Globus pallidus (tissue), 1 donor: Measurements from ENCODE around the gene ICE1.
A peak's percentile ranks its signal among the peaks of the same experiment; 100 is the strongest.
"Not testable (repeated sequence)": the region's sequence is repeated elsewhere in the genome, so short reads cannot be mapped to it uniquely, and the experiment has no call there.

Experiments
- DNase-seq: peaks from one replicate; pipeline ENCODE4 v3.0.0-alpha.2; 2015; ENCODE audit warnings: low spot score

The ICE1 gene

GRCh38 chr5:5421961-5422818 lies at the start of gene ICE1:
TSS of gene ICE1 (plus strand) at chr5:5422677. CDS start at chr5:5422916, 239 bp downstream.
- DNase-seq = peak; percentile 97

- no peak for DNase-seq
Measured at GRCh38 chr5:5372930-5373329, 49.5 kb upstream of the ICE1 start.

- DNase-seq = no peak
Measured at GRCh38 chr5:5373351-5373989, 49.0 kb upstream of the ICE1 start.

- DNase-seq = no peak
Measured at GRCh38 chr5:5374009-5374715, 48.3 kb upstream of the ICE1 start.

- no peak for DNase-seq
Measured at GRCh38 chr5:5377780-5378179, 44.7 kb upstream of the ICE1 start.

GRCh38 chr5:5378531-5378930 lies 43.9 kb upstream of the ICE1 start:
- DNase-seq = no peak

- DNase-seq = peak; percentile 82
Measured at GRCh38 chr5:5380298-5380697, 42.2 kb upstream of the ICE1 start.

GRCh38 chr5:5381310-5381913 lies 41.1 kb upstream of the ICE1 start:
- DNase-seq = no peak

GRCh38 chr5:5383461-5383860 lies 39.0 kb upstream of the ICE1 start:
- DNase-seq = no peak

- no peak for DNase-seq
Measured at GRCh38 chr5:5384660-5385330, 37.7 kb upstream of the ICE1 start.

- DNase-seq = no peak
Measured at GRCh38 chr5:5385331-5385662, 37.2 kb upstream of the ICE1 start.

GRCh38 chr5:5386329-5386728 lies 36.1 kb upstream of the ICE1 start:
- DNase-seq = no peak

- no peak for DNase-seq
Measured at GRCh38 chr5:5387192-5387591, 35.3 kb upstream of the ICE1 start.

- no peak for DNase-seq
Measured at GRCh38 chr5:5387777-5388176, 34.7 kb upstream of the ICE1 start.

GRCh38 chr5:5390121-5390869 lies 32.2 kb upstream of the ICE1 start:
- DNase-seq = not testable (repeated sequence)

GRCh38 chr5:5392504-5392903 lies 30.0 kb upstream of the ICE1 start:
- not testable (repeated sequence) for DNase-seq

GRCh38 chr5:5394384-5394986 lies 28.0 kb upstream of the ICE1 start:
- DNase-seq = peak; percentile 50

- DNase-seq = not testable (repeated sequence)
Measured at GRCh38 chr5:5395093-5395492, 27.4 kb upstream of the ICE1 start.

GRCh38 chr5:5398071-5398470 lies 24.4 kb upstream of the ICE1 start:
- no peak for DNase-seq

- no peak for DNase-seq
Measured at GRCh38 chr5:5401095-5401494, 21.4 kb upstream of the ICE1 start.

GRCh38 chr5:5403741-5404140 lies 18.7 kb upstream of the ICE1 start:
- DNase-seq = no peak
